GM13976 (cell line): ENCODE results near the gene TSHZ2.

Source experiments
- DNase-seq: peaks from one replicate; pipeline ENCODE4 v3.0.0; 2012; ENCODE audit warnings: low spot score
- in situ Hi-C: fragments of 300-500 bp; cut with MboI; formaldehyde crosslinking; loops from one replicate; pipeline ENCODE4 v1.12.0; 2022; ENCODE audit warnings: low sequenced_read_pairs, mixed read lengths, inconsistent platforms; ENCODE audit not compliant: unreplicated experiment
- TF ChIP-seq, protein P1 (sequence below): IDR thresholded peaks from 2 replicates; pipeline ENCODE4 v1.5.1; 2012; ENCODE audit warnings: borderline replicate concordance, mild to moderate bottlenecking; ENCODE audit not compliant: insufficient read depth; ENCODE audit errors: extremely low read depth, missing control alignments, control extremely low read depth

The TSHZ2 gene

DNA sequence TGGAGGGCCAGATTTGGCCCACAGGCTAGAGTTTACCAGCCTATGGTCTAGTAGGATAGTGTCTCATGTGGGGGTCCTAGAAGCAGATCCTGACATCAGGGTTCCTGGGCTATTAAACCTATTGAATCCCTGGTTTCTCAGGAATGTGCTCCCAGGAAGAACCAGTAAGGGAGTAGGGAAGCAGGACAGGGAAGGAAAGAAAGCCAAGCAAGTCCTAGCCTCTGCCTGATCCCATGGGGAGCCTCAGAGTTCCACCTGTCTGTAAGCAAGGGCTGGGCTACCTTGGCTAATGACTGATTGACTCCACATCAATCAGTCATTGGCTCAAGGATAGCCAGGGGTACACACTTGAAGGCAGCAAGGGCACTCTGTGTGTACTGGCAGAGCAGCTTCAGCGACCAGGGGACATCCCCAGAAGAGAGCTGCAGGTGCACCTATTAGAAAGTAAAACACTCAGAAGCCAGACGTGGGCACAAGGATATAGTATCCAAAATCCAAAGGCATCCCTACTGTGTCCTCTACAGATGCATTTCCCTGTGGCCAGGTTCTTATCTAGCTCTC, 309.5 kb downstream of the TSHZ2 start:
- no peak for DNase-seq
- in situ Hi-C loops = no loop called here
- TF ChIP-seq, protein P1, sequence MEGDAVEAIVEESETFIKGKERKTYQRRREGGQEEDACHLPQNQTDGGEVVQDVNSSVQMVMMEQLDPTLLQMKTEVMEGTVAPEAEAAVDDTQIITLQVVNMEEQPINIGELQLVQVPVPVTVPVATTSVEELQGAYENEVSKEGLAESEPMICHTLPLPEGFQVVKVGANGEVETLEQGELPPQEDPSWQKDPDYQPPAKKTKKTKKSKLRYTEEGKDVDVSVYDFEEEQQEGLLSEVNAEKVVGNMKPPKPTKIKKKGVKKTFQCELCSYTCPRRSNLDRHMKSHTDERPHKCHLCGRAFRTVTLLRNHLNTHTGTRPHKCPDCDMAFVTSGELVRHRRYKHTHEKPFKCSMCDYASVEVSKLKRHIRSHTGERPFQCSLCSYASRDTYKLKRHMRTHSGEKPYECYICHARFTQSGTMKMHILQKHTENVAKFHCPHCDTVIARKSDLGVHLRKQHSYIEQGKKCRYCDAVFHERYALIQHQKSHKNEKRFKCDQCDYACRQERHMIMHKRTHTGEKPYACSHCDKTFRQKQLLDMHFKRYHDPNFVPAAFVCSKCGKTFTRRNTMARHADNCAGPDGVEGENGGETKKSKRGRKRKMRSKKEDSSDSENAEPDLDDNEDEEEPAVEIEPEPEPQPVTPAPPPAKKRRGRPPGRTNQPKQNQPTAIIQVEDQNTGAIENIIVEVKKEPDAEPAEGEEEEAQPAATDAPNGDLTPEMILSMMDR = no peak

DNA sequence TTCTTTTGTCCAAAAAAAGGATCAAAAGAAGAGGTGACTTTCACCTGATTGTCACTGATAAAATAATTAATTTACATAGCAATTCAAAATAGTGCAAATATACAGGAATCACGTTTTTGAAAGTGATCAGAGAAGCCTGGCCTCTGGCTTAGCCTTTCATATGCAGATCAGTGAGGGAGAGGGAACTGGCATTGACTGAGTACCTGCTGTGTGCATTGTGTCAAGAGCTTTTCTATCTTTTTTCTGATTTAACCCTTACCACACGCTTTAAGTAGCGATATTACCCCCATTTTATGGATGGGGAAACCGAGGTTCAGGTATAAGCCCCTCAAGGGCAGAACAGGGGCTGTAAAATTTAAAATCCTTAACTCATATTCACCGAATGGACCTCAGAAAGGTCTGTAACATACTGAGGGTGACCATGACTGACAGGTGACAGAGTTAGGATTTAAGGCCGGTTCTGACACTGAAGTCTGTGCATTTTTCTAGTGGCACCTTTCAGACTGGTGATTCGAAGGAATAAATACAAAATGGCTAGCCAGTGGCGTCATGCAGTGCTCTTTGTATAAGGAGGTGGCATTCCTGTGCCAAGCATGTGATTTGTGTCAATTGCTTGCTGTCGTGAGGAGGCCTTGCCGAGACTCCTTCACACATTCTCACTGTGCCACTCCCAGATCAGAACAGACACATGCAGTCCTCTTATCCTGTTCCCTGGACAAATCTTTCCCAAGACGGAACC, 310.2 kb downstream of the TSHZ2 start:
- DNase-seq = no peak
- TF ChIP-seq, protein P1 = no peak
- in situ Hi-C loops = no loop called here

DNA sequence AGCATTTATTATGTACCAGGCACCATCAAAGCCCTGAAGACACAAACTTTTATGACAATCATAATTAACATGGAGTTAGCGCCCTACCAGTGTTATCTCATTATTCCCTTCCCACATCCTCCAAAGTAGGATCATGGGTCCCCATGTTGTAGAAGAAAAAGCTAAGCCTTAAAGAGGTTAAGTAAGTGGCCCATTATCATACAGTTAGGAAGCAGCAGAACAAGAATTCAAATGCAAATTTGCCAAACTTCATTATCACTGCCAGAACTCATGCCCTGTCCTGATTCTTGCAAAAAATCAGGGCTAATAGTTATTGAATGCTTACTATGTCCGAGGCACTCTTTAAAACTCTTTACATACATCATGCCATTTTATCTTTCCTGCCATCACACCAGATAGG, 310.9 kb downstream of the TSHZ2 start:
- no peak for DNase-seq
- TF ChIP-seq, protein P1 = no peak
- in situ Hi-C loops = no loop called here

DNA sequence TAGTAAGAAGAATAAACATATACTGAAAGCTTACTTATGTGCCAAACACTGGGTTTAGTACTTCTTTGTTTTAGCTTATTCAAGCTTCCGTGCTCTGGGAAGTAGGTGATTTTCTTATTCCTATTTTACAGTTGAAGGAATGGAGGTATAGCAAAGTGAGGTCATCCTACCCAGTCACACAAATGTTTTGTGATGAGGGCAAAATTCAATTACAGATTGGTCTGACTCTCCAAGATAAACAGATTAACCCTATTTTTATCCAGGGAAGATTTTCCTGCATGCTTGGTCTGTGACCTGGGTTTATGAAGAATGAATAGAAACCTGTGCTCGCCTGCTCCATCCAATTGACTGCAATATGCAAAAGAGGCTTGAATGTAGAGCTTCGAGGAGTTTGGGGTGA, 311.4 kb downstream of the TSHZ2 start:
- in situ Hi-C loops = no loop called here
- TF ChIP-seq, protein P1 = no peak
- DNase-seq = no peak

DNA sequence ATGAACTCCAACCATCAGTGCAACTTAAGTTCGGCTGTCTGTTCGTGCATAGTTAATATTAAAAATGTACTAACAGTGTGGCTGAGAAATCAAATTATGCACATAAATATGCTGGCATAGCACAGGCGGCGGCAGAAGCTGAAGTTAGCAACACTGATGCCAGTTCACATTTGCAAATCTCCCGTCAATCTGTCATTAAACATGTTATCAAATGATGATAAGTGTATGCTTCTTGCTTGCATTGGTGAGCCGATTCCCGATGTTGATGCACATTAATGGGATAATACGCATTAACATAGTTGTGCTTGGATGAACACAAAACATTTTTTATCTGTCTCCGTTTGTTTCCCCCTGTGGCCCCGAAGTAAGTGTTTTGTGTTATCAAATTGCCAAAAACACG, 312.1 kb downstream of the TSHZ2 start:
- in situ Hi-C loops = no loop called here
- DNase-seq = no peak
- TF ChIP-seq, protein P1 = no peak

DNA sequence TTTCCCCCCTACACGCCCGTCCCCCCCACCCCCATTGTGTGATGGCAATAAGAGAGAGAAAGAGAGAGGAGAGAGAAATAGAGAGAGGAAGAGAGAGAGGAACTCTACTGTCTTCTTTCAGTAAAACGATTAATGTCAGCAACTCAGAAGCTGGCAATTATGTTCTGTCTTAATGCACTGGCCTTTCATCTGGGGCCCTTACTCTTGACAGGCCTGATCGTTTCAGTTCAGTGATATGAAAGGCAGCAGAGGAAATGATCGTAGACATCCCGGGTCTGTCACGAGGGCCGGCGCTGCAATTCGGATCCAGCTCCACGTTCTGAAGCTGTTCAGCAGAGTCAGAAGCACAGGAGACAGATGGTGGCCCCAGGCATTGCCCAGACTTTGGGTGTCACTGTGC, 312.5 kb downstream of the TSHZ2 start:
- TF ChIP-seq, protein P1 = no peak
- DNase-seq = no peak
- in situ Hi-C loops = no loop called here
